Activated effector memory CD4-positive, alpha-beta T cell treated with anti-CD3 and anti-CD28 coated beads, Interleukin-2, amount 50 U/mL, for 16 hours (primary cell): ENCODE measurements around the gene ZNF28.
"Not testable (repeated sequence)": the region's sequence is repeated elsewhere in the genome, so short reads cannot be mapped to it uniquely, and the experiment has no call there.

Source experiments
- DNase-seq: peaks from one replicate; pipeline ENCODE4 v3.0.0-alpha.2; 2020

Gene ZNF28

GRCh38 chr19:52756447-52756846 lies 65.0 kb downstream of the ZNF28 start:
- not testable (repeated sequence) for DNase-seq

DNA sequence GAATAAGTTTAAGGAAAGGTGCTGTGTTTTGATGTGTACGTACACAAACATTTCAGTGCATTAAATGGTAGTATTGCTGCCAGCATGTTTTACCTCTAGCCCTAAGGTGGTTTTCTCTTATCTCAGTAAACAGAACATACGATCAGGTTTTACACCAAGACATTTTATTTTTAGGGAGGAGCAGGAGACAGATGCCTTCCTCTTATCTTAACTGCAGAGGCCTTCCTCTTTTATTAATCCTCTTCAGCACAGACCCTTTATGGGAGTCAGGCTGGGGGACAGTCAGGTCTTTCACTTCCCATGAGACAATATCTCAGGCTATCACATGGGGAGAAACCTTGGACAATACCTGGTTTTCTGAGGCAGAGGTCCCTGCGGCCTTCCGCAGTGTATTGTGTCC lies 71.7 kb downstream of the ZNF28 start:
- no peak for DNase-seq

DNA sequence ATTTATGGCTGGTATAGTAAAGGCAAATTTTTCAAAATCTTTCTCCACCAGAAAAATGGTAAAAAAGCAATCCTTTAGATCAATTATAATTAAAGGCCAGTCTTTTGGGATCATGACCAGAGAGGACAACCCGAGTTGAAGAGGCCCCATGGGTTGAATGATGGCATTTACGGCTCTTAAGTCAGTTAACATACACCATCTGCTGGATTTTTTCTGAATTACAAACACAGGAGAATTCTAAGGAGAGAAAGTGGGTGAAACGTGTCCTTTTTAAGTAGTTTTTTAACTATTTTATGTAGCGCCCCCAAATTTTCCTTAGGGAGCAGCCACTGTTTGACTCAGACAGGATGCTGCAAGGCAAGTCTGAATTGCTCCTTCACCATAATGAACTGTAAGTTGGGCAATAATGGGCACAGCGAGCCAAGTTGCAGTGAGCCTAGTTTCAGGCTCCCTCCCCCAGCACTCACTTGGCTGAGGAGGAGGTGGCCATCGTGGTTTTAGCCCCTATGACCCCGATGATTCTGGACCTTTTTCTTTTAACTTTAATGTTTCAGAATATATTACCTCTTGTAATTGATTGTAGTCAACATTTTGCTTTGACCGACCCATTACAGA lies 73.0 kb downstream of the ZNF28 start:
- DNase-seq, result no peak
